Peyer's patch (tissue), 4 donors: Measurements from ENCODE around the gene SRPK3.

ENCODE experiments used
- POLR2A ChIP-seq, 2 donors: fragments of 450-650 bp; IDR thresholded peaks; one replicate each; pipeline ENCODE4 v1.5.1; 2017; ENCODE audit warnings: antibody characterized with exemption in 2 of 2, mild to moderate bottlenecking in 2 of 2, moderate library complexity in 2 of 2
- TF ChIP-seq, protein P1 (sequence below), 6 experiments: fragments of 450-650 bp in 4 of 6; fragments of 200-600 bp in 2 of 6; sonication (generic) in 1 of 6; IDR thresholded peaks; one replicate each; pipeline ENCODE4 v1.5.1; 2017 to 2019; ENCODE audit warnings: antibody characterized with exemption in 6 of 6, mild to moderate bottlenecking in 3 of 6, moderate library complexity in 1 of 6

DNA sequence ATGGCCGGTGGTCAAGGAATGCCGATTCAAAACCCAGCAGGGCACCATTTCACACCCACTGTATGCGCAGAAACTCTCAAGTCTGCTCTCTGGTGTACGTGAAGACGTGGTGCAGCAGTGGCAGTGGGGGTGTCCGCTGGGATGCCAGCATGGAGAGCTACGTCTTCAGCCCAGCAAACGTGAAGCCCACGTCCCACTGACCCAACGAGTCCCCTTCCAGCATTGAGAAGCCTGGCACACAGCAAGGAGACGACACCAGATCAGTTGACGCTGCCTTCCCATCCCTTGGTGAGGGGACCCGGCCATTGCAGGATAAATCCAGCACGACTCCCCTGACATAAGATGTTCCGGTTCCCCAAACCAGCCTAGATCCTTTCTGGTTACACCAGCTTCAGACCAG lies 19.0 kb upstream of the SRPK3 start:
- TF ChIP-seq, protein P1, sequence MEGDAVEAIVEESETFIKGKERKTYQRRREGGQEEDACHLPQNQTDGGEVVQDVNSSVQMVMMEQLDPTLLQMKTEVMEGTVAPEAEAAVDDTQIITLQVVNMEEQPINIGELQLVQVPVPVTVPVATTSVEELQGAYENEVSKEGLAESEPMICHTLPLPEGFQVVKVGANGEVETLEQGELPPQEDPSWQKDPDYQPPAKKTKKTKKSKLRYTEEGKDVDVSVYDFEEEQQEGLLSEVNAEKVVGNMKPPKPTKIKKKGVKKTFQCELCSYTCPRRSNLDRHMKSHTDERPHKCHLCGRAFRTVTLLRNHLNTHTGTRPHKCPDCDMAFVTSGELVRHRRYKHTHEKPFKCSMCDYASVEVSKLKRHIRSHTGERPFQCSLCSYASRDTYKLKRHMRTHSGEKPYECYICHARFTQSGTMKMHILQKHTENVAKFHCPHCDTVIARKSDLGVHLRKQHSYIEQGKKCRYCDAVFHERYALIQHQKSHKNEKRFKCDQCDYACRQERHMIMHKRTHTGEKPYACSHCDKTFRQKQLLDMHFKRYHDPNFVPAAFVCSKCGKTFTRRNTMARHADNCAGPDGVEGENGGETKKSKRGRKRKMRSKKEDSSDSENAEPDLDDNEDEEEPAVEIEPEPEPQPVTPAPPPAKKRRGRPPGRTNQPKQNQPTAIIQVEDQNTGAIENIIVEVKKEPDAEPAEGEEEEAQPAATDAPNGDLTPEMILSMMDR (IDR thresholded peaks at IDR 0.05) = no peak
- no peak for TF ChIP-seq POLR2A (IDR thresholded peaks at IDR 0.05)
